OCI-M1 (cell line): ENCODE data around the gene B4GALNT3.

Experiments used
- DNase-seq: peaks from one replicate; lab custom pipeline; 2025; lab: John Stamatoyannopoulos, UW

The B4GALNT3 gene

GRCh38 chr12:559208-559905 lies 99.6 kb downstream of the B4GALNT3 start:
- DNase-seq = no peak

DNA sequence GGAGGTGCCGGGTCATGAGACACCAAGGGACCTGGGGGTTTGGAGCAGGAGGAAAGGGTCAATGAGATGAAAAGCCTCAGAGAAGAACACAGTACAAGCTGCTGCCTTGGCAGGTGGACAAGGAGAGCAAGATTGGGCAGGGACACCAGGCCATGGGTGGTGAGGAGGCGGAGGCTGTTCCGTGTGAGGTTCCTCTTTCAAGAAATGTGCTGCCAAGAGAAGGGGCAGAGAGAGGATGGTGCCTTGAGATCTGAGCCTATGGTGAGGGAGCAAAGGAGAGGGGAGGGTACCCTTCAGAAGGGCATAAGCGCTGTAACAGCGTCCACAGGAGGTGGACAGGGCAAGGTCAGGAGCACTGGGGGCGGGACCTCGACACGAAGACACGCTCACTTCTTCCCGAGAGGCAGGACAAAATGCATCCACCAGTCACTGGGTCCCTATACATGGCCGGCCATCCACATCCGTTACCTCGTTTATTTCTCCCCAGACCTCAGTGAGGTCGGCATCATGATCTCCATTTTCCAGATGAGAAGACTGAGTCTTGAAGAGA lies 100.2 kb downstream of the B4GALNT3 start:
- peak; percentile 31 for DNase-seq

GRCh38 chr12:560691-561390 lies 101.1 kb downstream of the B4GALNT3 start:
- no peak for DNase-seq

- no peak for DNase-seq
Observed at GRCh38 chr12:561391-561705, 101.6 kb downstream of the B4GALNT3 start.

GRCh38 chr12:561908-562593 lies 102.3 kb downstream of the B4GALNT3 start:
- DNase-seq = peak; percentile 88

DNA sequence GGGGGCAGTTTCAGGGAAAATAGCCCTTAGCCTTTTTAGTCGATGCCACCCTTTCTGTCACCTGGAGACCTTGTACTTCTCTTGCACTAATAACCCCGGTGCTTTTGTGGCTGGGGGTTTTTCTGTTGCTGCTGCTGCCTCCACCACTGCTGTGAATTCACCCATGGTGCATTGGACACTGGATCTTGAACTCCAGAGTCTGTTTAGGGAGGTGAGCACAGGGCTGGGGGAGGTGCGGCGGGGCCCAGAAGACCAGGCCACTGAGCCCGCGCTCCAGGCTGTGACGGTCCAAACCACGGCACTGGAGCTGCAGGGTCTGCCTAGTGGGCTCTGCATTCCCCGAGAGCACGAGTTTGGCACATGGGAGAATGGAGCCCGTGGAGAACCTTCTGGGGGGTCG lies 102.9 kb downstream of the B4GALNT3 start:
- no peak for DNase-seq

GRCh38 chr12:563250-563781 lies 103.6 kb downstream of the B4GALNT3 start:
- no peak for DNase-seq

DNA sequence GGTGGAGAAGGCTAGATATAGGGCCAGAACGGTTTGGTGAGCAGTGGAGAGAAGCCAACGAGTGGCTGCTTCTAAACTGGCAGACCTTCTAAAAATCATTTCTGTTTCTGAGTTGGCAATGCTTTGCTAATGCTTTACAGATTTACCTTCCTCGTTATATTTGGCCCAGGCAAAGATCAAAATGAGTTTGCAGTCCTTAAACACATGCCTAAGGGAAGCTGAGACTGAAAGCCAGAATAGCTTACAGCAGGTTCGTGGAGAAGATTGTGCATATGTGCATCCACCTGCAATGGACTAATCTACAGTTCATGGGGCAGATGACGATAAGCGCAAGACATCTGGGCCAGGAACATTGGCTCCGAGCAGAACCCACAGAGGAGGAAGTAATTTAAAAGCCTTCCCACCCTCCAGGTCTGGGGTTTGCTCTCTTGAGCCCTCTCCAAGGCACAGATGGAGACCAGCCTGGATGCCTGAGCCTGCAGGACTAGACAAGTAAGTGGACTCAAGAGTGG lies 104.1 kb downstream of the B4GALNT3 start:
- peak; percentile 20 for DNase-seq

DNA sequence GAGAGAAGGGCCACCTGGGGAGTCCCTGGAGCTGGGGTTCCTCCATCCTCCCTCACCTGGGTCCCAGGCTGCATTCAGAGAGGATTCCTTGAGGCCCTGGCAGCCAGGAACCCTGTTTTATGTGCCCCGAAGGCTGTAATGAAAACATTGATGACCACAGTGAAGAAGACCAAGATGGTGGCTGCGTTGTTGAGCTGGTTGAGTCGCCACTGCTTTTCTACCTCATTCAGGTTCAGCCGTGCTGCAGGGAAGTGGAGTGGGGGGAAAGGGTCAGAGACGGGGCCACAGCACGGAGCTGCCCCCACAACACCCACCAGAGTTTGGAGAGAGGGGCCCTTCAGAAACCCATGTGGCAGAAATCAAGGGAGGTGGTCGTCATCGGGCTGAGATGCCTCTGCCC lies 105.4 kb downstream of the B4GALNT3 start:
- no peak for DNase-seq

DNA sequence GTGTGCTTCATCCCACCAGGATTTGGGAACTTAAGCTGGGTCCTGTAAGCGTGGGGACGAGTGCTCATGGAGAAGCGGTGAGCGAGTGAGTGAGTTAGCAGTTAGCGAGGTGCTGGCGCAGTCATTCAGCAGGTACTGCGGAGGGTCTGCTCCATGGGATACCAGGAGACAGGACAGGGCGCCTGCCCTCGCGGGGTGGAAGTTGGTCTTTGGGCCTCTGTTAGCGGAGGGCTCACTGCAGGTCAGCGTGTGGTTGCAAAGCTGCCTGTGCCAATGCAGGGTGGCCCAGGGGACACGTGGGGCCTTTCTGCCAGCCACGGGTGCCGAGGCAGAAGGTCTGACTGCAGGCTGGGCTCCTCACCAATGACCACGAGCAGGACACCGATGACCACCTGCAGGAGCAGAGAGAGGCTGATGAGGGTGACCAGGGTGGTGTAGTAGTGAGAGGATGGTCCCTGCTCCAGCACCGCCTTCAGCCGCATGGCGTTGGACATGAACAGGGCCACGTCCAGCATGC lies 105.9 kb downstream of the B4GALNT3 start:
- DNase-seq = no peak

GRCh38 chr12:568486-568885 lies 108.7 kb downstream of the B4GALNT3 start:
- no peak for DNase-seq

DNA sequence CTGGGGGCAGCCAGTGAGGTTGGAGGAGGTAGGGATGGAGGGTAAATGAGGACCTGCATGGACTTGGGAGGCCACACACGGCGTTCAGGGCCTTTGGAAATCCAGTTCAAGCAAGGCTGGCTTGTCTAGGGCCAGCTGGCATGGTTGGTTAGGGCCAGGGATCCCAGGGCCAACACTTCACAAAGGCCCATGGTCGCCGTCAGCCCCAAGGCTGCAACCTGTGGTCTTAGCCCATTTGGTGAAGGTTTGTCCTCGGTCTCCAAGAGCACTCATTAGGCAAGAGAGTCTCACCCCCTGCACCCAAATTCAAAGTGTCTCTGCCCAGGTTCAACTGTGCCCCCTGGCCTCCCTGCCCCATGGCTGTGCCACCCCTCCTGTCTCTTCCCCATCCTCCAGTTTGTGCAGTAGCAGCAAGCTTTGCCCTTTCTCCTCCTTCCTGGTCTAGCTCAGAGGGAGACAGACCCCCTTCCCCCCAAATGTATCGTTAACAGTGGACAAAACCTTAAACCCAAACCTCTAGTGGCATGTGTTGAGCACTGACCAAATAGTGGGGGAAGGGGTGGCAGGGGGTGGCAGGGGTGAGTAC lies 109.4 kb downstream of the B4GALNT3 start:
- no peak for DNase-seq

DNA sequence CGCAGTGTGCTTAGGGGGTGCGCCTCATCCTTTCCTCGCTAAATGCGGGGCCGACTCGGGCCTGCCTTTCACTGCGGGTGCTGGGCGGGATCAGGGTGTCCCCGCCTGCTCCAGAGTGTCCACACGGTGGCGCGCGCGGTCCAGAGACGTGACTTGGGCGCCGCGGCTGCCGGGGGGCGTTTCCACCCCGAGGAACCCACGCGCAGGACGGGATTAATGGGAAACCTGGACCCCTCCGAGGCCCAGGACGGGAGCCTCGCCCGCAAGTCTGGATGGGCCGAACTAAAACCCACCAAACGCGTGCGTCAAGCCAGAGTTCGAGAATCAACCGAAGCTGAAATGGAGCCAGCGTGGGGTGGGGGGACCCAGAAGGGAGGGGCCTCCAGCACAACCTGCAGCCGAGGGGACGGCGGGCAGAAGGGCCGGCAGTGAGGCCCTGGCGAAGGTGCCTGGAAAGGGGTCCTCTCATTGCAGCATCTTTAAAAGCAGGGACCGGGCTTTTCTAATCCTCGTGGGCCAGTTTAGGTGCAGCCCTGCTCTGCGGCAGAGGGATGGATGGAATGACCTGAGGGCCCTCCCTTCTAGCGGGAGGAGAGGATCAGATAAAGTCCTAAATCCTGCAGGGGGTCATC lies 110.2 kb downstream of the B4GALNT3 start:
- peak; percentile 85 for DNase-seq

DNA sequence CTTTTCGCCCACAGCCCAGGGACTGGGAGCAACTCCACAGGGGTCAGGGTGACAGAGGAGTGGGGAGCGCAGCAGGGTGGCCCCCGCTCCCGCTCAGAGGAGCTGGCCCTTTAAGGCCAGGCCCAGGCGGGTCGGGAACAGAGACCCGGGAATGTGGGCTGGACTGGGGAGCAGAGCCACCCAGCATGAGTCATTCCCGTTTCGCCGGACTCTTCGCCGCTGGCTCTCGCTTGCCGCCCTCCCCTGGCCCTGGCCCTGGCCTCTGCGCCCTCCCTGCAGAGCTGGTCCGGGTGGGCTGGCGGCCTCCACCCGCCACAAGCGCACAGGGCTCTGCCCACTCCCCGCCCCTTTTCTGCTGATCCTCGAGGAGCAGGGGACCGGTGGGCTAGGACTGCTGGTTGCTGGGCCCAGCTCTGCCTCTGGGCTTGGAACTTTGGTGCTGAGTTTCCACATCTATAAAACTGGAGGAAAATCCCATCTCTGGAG lies 110.7 kb downstream of the B4GALNT3 start:
- no peak for DNase-seq

DNA sequence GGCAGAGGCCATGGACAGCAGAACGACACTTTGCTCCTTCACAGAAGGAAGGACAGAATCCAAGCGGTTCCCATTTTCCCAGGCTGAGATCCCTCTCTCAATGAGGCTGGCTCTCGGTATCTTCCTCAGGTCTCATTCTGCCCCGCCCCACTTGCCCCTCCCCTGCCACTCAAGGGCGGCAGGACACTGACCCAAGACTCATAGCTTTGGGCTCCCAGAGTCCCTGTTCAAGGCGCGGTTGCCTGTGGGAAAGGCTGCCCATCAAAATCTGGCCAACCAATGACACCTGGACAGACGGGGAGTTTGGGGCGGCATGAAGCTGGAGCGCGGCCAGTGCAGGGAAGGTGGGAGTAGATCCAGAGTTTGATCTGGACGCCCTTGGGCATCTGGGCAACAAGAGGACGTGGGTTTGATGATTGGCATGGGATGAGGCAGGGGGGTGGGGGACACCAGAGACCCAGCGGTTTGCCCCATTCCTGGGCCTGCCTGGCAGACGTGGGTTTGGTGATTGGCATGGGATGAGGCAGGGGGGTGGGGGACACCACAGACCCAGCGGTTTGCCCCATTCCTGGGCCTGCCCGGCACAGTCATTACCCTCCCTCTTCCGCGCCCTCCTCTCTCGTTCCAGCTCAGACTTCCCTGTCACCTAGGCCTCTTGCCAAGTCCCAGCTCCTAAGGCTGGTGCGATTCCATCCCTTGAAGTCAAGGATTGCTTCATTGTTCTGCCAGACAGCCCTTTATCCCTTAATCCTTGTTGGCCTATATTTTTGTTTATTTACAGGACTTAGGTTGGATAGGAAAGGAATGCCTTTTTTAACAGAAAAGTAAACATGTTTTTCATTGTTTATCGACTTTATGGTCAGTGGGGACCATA lies 111.4 kb downstream of the B4GALNT3 start:
- DNase-seq = no peak

- no peak for DNase-seq
Observed at GRCh38 chr12:571795-572531, 112.2 kb downstream of the B4GALNT3 start.

- DNase-seq = no peak
Observed at GRCh38 chr12:572532-572899, 112.8 kb downstream of the B4GALNT3 start.

DNA sequence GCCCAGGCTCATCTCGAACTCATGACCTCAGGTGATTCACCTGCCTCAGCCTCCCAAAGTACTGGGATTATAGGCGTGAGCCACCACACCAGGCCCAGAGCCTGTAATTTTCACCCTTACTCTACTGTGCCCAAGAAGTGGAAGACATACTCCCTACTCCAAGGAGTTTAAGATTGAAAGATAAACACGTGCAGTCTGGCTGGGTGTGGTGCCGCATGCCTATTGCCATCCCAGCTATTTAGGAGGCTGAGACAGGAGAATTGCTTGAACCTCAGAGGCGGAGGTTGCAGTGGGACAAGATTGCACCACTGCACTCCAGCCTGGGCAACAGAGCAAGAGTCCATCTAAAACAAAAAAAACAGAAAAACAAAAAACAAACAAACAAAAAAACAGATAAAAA lies 113.5 kb downstream of the B4GALNT3 start:
- no peak for DNase-seq

DNA sequence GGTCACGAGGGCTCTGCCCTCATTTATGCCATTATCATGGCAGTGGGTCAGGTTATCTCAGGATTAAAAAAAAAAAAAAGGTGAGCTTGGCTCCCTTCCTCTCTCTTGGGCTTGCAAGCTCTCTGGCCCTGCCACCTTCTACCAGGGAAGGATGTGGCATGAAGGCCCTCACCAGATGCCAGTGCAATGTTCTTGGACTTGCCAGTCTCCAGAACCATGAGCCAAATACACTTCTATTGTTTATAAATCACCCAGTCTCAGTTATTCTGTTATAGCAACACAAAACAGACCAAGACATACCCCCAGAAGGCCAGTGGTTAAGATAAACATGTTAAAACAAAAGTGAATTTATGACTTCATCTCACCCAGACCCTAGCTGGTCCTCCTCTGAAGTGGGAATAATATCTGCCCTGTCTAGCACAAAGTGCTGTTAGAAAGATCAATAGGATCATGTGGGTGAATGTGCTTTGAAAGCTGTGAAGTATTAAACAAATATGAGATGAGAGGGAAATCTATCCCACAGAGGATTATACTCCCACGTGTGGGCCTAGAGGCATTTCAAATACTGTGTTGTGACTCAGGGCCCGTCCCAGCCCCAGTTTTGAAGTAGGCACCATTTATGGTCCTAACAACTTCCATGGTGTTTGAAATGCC lies 114.9 kb downstream of the B4GALNT3 start:
- no peak for DNase-seq
